Fibroblast of gingiva (primary cell): ENCODE data around the gene TMEM87B.
A peak's percentile ranks its signal among the peaks of the same experiment; 100 is the strongest.

ENCODE experiments used
- DNase-seq: peaks from one replicate; pipeline ENCODE4 v3.0.0-alpha.2; 2011; ENCODE audit warnings: low read depth

Gene TMEM87B

GRCh38 chr2:112054847-112055729 is at the start of gene TMEM87B:
Gene TMEM87B, plus strand, starts transcription at chr2:112055269. Its CDS starts 323 bp downstream, at chr2:112055592.
- peak; percentile 99 for DNase-seq

GRCh38 chr2:112005406-112006075 is 49.5 kb upstream of the TMEM87B start:
- no peak for DNase-seq

- peak; percentile 62 for DNase-seq
These were observed 49.0 kb upstream of the TMEM87B start for GRCh38 chr2:112006076-112006410.

DNA sequence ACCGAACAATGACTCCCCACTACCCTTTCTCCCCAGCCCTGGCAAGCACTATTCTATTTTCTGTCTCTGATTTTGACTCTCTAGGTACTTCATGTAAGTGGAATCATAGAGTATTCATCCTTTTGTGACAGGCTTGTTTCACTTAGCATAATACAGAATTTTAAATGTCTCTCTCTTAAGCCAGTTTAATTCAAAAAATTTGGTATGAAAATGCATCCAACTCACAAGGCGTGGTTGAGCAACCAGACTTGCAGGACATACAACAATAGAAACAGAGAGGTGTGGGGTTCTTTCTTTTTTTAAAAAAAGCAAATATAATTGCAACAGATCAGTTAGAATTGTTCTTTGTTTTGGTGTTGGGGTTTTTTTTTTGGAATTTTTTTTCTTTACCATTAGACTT is 47.6 kb upstream of the TMEM87B start:
- no peak for DNase-seq

DNA sequence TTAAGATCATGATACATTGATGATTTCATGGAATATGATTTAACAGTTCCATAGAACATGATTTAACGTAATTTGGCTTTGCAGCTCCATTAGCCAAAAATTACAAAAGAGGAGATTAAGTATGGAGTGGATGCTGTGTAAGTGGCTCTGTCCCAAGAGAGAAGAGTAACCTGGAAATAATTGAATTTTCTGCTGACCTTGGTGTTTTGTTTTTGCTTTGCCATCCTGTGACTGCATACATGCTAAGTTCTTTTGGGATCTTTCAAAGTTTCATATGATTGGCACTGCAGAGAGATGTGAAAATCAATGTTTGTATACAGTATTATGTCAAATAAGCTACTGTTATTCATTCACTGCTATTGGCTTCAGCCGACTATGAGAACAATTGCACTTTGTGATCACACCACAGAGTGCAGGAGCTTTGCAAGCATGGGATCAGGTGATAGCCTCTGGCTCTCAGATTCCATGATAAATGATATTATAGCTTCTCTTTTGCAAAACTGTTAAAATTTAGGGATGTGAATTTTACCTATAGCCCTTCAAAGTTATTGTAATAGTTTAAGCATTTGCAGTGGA is 46.1 kb upstream of the TMEM87B start:
- DNase-seq: no peak

DNA sequence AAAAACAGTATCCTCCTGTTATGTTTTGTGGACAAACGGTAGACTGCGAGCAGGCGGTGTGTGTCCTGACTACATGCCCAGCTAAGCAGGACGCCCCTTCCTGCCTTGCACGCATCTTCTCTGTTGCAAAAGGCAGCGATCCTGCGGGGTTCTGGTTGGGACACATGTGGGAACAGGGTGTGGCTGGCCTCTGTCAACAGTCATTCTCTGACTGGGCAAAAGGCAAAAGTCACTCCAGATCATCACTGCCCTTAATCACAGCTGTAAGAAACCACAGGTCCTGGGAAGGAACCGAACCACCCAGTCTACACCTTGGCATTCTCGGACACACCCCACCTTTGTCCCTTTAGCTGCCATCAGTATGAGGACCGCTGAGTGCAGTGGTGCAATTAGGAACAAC is 44.3 kb upstream of the TMEM87B start:
- no peak for DNase-seq

DNA sequence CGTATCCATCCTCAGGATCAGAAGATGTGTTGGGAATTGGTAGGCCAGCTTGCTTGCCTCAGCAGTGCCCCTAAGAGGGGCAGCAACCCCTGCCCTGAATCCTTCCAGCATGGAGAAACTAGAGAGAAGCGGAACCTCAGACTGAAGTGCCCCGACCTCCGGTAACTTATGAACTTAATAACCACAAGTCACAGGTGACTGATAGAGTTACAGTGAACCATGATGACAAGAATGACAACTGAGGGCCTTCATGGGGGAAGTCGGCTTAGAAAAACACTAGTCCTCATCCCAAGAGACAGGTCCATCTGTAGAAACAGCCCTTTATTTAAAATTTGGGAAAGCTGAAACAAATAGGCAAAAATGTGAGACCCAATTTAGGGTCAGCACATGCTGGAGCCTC is 42.5 kb upstream of the TMEM87B start:
- no peak for DNase-seq

DNA sequence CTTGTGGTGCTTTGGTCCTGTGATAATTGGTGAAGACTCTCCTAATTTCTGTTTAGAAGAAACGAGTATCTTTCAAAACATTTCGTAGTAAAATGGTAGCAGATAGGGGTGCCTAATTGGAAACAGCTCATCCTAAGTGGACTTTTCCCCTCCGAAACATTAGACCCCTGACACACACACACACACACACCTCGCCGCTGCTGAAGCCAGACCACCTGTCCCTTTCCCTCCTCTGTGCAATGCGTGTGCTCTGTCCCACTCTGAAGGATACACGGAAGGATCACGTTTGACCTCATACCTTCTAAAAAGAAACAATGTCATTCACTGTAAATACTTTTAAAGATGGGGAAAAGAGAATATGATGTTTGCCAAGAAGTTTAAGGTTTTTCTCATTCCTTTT is 36.2 kb upstream of the TMEM87B start:
- DNase-seq: no peak

GRCh38 chr2:112019569-112019982 is 35.5 kb upstream of the TMEM87B start:
- DNase-seq: no peak

GRCh38 chr2:112020561-112020960 is 34.5 kb upstream of the TMEM87B start:
- DNase-seq: no peak

DNA sequence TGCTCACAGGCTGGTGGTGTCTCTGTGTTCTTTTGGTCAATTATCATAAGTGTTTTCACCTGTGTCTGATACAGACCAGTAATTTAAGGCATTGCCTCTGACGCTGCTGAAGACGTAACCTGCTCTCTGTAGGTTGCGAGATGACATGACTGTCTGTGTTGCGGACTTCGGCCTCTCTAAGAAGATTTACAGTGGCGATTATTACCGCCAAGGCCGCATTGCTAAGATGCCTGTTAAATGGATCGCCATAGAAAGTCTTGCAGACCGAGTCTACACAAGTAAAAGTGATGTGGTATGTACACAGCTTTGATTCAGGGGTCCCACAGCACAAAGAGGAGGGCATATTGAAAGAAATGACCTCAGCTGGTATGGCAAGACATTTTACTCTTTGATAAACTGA is 33.8 kb upstream of the TMEM87B start:
- no peak for DNase-seq

DNA sequence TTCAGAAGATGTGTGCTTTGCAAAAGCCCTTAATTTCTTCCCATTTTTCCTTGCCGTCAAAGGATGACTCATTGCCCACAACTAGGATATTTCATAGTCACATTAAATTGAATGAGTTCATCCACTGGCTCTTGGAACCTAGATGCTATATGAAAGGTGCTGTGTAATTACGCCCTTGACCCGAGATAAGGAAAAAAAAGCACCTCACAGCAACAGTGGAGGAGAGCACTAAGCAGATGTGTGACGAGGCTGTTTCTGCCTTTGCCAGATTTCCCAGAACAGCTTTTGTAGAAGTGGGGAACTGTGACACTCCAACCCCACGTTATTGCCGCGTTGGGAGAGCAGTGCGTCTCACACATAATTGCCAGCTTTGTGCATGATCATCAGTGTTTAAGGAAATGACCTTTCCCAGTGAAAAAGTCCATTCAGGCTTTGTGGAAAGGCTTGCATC is 33.3 kb upstream of the TMEM87B start:
- DNase-seq: peak; percentile 7

DNA sequence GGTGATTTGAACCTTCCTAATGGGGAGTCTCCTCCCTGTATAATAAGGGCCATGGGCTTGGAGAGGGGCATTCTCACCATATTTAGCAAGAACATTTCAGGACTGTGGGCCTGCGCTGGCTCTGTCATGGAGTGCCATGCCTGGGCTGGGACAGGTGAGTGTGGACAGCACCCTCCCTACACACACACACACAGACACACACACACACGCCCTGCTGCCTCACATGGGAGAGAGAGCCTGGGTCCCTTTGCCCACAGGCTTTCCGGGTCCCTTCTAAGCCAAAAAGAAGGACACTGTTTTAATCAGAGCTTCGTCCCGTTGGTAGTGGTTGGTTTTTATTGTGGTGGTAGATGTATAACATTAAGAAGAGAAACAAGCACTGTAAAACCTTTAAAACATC is 31.4 kb upstream of the TMEM87B start:
- no peak for DNase-seq

DNA sequence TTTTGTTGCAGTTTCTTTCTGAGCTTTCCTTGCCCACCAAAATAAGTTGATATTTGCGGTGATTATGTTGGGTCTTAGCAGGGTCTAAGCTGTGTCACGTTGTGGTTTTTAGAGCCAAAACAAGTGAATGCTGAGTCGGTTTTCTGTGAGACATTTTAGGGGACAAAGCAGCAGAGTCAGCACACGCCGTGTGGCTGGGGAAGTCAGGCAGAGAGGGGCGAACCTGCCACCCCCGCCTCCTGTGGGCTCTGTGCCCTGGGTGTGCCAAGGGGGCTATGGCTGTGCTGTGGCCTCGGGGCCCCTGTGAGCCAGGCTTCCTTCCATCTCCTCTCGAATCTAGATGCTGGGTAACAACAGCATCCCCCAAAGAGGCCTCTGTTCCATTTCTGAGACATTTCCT is 30.8 kb upstream of the TMEM87B start:
- no peak for DNase-seq

- DNase-seq: no peak
These were observed 30.1 kb upstream of the TMEM87B start for GRCh38 chr2:112024896-112025491.

- no peak for DNase-seq
These were observed 28.6 kb upstream of the TMEM87B start for GRCh38 chr2:112026509-112026908.

DNA sequence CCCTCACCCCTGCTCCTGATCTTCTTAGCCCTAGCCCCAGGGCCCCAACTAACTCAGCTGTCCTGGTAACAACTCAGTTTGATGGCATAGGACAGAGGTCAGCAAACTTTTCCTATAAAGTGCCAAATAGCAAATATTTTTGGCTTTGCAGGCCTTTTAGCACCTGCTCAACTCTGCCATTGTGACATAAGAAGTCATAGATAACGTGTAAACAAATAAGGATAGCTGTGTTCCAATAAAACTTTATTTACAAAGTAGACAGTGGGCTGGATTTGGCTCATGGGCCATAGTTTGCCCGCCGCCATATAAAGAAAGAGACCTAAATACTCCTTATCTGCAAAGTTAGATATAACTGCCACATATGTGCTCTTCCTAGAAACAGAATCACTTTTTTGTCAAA is 27.3 kb upstream of the TMEM87B start:
- no peak for DNase-seq

GRCh38 chr2:112029164-112029563 is 25.9 kb upstream of the TMEM87B start:
- DNase-seq: no peak

DNA sequence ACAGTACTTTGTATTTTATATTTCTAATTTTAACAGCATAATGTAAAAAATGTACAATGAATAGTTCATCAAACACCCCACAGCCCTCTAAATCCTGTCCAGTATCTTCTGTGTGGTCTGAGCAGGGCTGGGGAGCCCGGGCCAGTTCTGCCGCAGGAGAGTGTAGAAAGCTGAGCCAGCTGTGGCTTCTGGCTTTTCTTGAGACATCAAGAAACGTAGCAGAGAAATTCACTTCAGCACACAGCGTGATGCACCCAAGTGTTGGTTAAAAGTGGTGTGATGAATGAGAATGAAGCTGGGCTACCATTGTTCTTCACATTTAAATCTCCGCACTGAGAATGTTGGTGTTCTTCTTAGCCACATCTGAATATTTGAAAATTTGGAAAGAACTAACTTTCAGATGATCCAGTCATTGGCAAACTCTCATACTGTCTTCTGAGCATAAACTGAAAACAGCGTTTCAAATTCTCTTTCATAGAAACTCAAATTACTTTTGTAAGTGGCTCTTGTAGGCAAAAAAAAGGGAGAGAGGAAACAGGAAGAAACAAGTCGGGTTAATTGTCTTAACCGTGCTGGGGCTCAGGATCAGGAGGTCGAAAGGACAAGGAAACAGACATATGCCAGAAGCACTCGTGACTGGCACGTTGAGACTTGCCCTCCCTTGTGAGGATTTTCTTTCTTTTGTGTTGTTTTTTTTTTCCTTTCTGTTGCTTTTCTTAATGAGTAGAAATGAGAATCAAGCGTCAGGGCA is 23.4 kb upstream of the TMEM87B start:
- peak; percentile 9 for DNase-seq

- DNase-seq: peak; percentile 63
These were observed 22.9 kb upstream of the TMEM87B start for GRCh38 chr2:112032224-112032586.

GRCh38 chr2:112032689-112033465 is 22.2 kb upstream of the TMEM87B start:
- peak; percentile 55 for DNase-seq
